NCI-H2196 treated with DMSO at 0.1 percent for 48 hours (cell line): ENCODE data around the gene TRIM52.
"Not testable (repeated sequence)": the region's sequence is repeated elsewhere in the genome, so short reads cannot be mapped to it uniquely, and the experiment has no call there.

Source experiments
- DNase-seq: peaks from one replicate; lab custom pipeline; 2025; ENCODE audit not compliant: unreplicated experiment; lab: John Stamatoyannopoulos, UW

The TRIM52 gene

DNA sequence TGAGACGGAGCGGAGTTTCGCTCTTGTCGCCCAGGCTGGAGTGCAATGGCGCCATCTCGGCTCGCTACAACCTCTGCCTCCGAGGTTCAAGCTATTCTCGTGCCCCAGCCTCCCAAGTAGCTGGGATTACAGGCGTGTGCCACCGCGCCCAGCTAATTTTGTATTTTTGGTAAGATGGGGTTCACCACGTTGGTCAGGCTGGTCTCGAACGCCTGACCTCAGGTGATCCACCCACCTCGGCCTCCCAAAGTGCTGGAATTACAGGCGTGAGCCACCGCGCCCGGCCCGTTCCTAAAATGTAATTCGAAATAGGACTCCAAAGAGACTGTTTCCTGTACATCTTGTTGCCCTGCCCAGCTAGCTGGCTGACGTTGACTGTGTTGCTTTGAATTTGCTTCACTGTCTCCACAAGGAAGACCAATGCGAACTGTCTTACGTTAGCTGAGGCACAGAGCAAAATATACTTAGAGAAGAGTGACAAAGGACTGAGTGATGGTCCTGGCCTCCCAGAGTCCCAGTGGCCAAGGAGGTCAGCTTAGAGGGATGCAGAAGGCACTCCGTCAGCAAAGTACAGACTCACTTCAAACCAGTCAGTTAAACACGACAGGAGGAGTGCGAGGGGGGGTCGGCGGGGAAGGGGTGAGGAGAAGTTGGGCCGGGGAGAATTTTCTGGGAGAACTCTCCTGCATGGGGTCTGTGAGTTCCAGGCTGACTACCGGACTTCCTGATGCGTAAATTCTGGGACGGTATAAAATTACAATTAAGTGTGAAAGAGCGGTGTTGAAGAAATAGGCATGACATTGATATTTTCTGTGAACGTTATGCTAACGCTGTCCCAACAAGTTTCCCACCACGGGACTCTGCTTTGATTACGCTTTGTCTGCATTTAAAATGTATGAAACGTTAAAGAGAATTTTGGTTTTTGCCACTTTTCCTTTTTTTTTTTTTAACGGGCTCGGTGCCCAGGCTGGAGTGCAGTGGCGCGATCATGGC is 44.6 kb downstream of the TRIM52 start:
- DNase-seq: no peak

DNA sequence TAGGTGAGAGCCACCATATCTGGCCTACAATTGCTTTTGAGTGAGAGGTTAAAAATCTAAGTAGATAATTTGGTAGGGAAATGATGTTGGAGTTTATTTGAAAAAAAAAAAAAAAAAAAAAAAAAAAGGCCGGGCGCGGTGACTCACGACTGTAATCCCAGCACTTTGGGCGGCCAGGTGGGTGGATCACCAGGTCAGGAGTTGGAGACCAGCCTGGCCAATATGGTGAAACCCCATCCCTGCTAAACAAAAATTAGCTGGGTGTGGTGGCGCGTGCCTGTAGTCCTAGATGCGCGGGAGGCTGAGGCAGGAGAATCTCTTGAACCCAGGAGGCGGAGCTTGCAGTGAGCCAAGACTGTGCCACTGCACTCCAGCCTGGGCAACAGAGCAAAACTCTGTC is 46.7 kb downstream of the TRIM52 start:
- DNase-seq: not testable (repeated sequence)

- DNase-seq: no peak
Observed at GRCh38 chr5:181212934-181213333, 48.0 kb downstream of the TRIM52 start.

DNA sequence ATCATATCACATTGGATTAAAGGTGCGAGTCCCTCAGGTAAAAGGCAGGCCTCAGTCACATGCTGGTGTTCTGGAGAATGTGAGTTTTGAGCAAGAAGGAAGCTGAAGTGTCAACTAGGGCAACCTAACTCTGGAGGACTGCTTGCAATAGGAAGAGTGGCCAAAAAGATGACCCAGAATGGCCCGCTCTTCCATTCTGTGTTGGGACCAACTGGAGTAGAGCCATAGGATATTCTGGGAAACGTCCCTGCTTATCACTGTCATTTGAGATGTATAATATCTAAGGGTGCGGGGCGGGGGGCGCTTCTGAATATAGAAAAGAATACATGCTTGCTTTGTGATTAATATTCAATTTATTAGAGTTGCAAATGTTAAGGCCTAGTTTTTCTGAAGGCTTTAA is 48.9 kb downstream of the TRIM52 start:
- DNase-seq: no peak

DNA sequence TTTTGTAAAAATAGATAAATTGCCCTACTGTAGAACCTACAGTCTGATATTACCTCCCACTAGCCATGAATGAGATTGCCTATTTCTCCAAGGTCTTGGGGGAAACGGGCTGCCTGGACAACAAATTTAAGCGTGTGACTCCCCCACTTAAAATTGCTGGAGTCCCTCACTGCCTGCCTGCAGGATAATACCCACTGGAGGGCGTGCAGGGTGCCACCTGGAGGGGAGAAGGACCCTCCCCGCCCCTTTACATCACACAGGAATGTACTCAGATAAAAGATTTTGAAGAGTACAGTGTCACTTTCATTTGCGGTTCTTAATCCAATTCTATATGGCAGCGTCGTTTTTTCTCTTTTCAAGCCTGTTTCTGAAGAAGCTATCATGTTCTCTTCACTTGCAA is 49.7 kb downstream of the TRIM52 start:
- no peak for DNase-seq

- not testable (repeated sequence) for DNase-seq
Observed at GRCh38 chr5:181210698-181211097, 50.2 kb downstream of the TRIM52 start.

DNA sequence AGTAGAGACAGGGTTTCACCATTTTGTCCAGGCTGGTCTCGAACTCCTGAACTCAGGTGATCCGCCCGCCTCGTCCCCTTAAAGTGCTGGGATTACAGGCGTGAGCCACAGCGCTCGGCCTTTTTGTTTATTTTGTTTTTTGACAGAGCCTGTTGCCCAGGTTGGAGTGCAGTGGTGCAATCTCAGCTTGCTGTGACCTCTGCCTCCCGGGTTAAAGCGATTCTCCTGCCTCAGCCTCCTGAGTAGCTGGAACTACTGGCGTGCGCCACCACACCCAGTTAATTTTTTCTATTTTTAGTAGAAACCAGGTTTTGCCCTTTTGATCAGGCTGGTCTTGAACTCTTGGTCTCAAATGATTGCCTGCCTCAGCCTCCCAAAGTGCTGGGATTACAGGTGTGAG is 50.8 kb downstream of the TRIM52 start:
- not testable (repeated sequence) for DNase-seq

DNA sequence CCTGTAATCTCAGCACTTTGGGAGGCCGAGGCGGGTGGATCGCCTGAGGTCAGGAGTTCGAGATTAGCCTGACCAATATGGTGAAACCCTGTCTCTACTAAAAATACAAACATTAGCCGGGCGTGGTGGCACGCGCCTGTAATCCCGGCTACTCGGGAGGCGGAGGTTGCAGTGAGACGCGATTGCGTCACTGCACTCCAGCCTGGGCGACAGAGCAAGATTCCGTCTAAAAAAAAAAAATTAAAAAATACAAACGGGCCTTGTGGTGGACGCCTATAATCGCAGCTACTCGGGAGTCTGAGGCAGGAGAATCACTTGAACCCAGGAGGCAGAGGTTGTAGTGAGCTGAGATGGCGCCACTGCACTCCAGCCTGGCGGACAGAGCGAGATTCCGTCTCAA is 51.9 kb downstream of the TRIM52 start:
- DNase-seq: not testable (repeated sequence)

DNA sequence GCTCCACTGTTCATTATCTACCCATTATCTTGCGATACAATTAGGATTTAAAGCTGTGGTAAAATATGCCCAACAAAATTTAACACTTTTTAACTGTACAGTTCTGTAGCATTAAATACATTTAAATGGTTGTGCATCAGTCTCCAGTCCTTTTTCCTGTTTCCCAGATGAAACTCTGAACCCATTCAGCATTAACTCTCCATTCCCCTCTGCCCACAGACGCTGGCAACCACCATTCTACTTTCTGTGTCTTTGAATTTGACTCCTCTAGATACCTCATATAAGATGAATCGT is 53.0 kb downstream of the TRIM52 start:
- no peak for DNase-seq

DNA sequence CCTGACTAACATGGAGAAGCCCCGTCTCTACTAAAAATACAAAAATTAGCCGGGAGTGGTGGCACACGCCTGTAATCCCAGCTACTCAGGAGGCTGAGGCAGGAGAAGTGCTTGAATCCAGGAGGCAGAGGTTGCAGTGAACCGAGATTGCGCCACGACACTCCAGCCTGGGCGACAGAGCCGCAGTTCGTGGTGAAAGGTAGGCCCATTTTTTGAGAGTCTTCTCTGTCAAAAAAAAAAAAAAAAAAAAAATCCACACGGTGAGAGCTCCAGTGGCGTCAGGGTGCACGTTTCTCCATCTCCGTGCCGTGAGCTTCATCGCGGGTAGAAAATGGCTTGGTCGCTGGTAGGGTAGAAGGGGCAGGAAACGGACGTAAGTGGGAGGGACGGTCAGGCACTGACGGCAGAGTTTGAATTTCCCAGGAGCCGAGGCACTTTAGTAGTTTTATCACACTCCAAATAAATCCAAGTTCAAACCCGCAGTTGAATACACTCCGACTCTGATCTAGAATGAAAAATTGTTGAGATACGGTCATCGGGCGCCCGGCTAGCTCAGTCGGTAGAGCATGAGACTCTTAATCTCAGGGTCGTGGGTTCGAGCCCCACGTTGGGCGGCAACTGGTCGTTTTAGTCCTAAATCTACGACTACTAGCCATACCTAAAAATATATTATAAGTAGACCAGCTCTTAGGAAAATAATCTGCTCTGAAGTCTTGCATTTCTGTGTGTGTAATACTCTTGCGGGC is 53.6 kb downstream of the TRIM52 start:
- DNase-seq: no peak

GRCh38 chr5:181205761-181206649 is 54.9 kb downstream of the TRIM52 start:
- no peak for DNase-seq
